Measurements from ENCODE around the gene KPNA2. TPM values are rescaled to one million over a fixed set of nuclear protein-coding genes. Genes with fewer than 3 reads are reported as not detected.

The KPNA2 gene
- total and polyA plus RNA-seq, 2 of the 13 experiments (the other 11 are each of a cell fraction or from before 2014, with no cell fraction given) = 111 to 305 TPM

- TF ChIP-seq, protein P1, sequence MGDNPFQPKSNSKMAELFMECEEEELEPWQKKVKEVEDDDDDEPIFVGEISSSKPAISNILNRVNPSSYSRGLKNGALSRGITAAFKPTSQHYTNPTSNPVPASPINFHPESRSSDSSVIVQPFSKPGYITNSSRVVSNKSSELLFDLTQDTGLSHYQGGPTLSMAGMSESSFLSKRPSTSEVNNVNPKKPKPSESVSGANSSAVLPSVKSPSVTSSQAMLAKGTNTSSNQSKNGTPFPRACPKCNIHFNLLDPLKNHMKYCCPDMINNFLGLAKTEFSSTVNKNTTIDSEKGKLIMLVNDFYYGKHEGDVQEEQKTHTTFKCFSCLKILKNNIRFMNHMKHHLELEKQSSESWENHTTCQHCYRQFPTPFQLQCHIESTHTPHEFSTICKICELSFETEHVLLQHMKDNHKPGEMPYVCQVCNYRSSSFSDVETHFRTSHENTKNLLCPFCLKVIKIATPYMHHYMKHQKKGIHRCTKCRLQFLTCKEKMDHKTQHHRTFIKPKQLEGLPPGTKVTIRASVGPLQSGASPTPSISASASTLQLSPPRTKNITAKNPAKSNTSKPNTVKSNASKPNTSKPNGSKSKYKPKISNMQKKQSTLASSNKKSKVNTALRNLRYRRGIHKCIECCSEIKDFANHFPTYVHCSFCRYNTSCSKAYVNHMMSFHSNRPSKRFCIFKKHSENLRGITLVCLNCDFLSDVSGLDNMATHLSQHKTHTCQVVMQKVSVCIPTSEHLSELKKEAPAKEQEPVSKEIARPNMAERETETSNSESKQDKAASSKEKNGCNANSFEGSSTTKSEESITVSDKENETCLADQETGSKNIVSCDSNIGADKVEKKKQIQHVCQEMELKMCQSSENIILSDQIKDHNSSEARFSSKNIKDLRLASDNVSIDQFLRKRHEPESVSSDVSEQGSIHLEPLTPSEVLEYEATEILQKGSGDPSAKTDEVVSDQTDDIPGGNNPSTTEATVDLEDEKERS (CRISPR knock-in tag; IDR thresholded peaks at IDR 0.05) = peak; percentile 19; the same call in 1 of the 2 replicates
Observed at GRCh38 chr17:67996301-67997171, 39.0 kb upstream of the KPNA2 start, which contains the start of gene C17orf58 (continued).

DNA sequence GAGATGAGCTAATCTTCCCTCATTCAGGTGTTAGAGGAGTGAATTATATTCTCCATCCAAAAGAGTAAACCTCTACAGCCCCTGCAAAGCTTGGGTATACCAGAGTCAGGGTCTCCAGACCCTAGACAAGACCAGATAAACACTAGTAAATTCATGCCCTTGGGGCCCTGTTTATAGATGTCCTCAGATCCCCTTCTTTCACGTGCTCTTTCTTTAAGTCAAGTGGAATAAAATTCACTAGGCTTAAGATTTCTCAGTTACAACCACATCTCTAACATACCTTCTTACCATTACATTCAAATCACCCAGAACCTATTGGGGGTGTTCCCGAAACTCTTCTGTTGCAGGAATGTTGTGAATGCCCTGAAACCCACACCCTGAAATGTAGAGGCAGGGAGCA, 37.1 kb upstream of the KPNA2 start:
- in situ Hi-C loops (cut with HindIII; ENCODE audit: extremely low pct_ligation_motif_present, low pct_unique_long_range_greater_than_20kb) = no loop called here
- WGBS (ENCODE audit: low lambda C conversion rate) = 23% methylated on average over 2 of the region's 2 CpGs
- no peak overlapping the region for H3K4me2 ChIP-seq (ENCODE audit: low read depth, low read length)
- H3K9ac ChIP-seq (ENCODE audit: insufficient read depth, low read depth, low read length) = no peak overlapping the region
- intact Hi-C loops (cut with micrococcal nuclease; ENCODE audit: unreplicated experiment) = no loop called here
- no peaks in the 10 kb centered on the region for H3K79me2 ChIP-seq (ENCODE audit: insufficient read depth, low read length)
- no peaks in the 10 kb centered on the region for H4K20me1 ChIP-seq (ENCODE audit: insufficient read depth, low read length)
- H2AFZ ChIP-seq (ENCODE audit: low read length) = no peak overlapping the region
- H3K27me3 ChIP-seq (ENCODE audit: control insufficient read depth in 1 of 2, insufficient read depth in 2 of 2, low read length in 2 of 2) = peaks cover 0 to 7% of the 10 kb centered on the region in 2 experiments; a peak in 1 of 5 replicates
- peaks cover 25% of the 10 kb centered on the region for H3K4me1 ChIP-seq (ENCODE audit: insufficient read depth, low read length)
- no peaks in the 10 kb centered on the region for H3K9me3 ChIP-seq (ENCODE audit: low read length)
- FAIRE-seq (no peak), DNase-seq (ENCODE audit: low spot score) (no peak), ATAC-seq (no peak)
- no TSS peak for BruUV-seq (replicated peaks)
- POLR2A ChIA-PET = interaction anchor here (1.1 kb wide), 1 partner anchor 37 kb away, joined by 3 read pairs; the partner anchor contains the start of gene KPNA2
- no peak overlapping the region for H3K27ac ChIP-seq (ENCODE audit: extremely low read length, insufficient read depth, low read length)
- TF ChIP-seq SIX4 (CRISPR knock-in tag; IDR thresholded peaks at IDR 0.05) = no peak
- no peak for TF ChIP-seq TMF1 (CRISPR knock-in tag; IDR thresholded peaks at IDR 0.05; ENCODE audit: low read depth)
- no peak for TF ChIP-seq HMG20B (CRISPR knock-in tag; conservative IDR thresholded peaks at IDR 0.05)
- no peak for TF ChIP-seq RXRA (CRISPR knock-in tag; IDR thresholded peaks at IDR 0.05)
- TF ChIP-seq IKZF4 (CRISPR knock-in tag; IDR thresholded peaks at IDR 0.05; ENCODE audit: borderline replicate concordance, low read depth, not compliant biosample characterization) = no peak
- no peak for TF ChIP-seq ZNF124 (CRISPR knock-in tag; IDR thresholded peaks at IDR 0.05)
- no peak for TF ChIP-seq RNF219 (CRISPR knock-in tag; IDR thresholded peaks at IDR 0.05)
- no peak overlapping the region for H3K4me3 ChIP-seq (replicated peaks in 1 of 3; ENCODE audit: insufficient read depth in 1 of 3, low read depth in 2 of 3, low read length in 3 of 3)
- CTCF ChIA-PET (ENCODE audit: low intra/inter-chr PET ratio, low total read pairs) = no interaction called here
- no peaks in the 10 kb centered on the region for H3K36me3 ChIP-seq (replicated peaks in 1 of 2; ENCODE audit: control insufficient read depth in 1 of 2, insufficient read depth in 2 of 2, low read length in 2 of 2)

Data from HepG2 (cell line).